Measurements from ENCODE around the gene HSD17B1. TPM values are rescaled to one million over a fixed set of nuclear protein-coding genes. Genes with fewer than 3 reads are reported as not detected.

The HSD17B1 gene
- total and polyA plus RNA-seq, 2 of the 4 experiments (the other 2 are of a cell fraction): 0.72 to 1.4 TPM

DNA sequence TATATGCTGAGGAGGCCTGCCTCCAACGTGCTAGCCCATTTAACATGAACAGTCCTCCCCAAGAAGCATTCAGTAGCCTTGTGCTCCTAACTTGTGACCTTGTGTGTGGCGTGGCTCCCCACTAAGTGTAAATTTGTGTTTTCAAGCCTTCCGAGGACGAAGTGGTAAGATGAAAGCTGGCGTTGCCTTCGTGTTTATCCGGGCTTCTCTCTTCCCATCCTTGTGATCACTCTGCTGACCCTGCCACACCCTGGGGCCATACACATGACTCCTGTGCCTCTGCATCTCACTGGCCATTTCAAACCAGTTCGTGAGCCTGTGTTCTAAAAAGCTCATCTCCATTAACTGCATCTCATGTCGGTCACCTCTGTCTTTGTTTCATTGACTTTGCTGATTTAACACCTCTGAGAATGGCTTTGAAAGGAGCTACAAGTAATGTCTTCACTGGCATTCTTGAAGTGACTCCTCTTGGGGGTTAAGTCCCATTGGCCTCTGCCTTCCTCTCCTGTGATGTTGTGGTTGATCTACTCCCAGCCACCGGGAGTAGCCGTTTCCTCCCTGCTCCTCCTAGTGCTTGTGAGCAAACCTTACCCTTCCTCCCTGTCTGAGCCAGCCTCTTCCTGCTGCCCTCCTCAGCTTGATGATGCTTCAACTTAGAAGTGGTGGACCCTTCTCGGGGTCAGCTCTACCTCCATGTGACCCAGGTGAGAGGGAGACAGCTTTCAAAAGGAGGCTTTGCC, 44.1 kb upstream of the HSD17B1 start:
- Histone ChIP-seq H3K23ac (ENCODE audit: low read depth, low read length) (no peak overlapping the region), H3K9me3 (ENCODE audit: control insufficient read depth, insufficient read depth, low read length) (no peaks in the 10 kb centered on the region), H4K91ac (ENCODE audit: insufficient read depth, low read depth, low read length) (no peak overlapping the region), H3K4me2 (ENCODE audit: low read depth, low read length) (no peak overlapping the region), H2AK5ac (ENCODE audit: low read depth, low read length) (no peak overlapping the region), H3K79me1 (ENCODE audit: low read depth in 1 of 2, low read length in 2 of 2) (peaks cover 0 to 4% of the 10 kb centered on the region in 2 experiments; a peak in 1 of 4 replicates), H3K4me1 (ENCODE audit: control insufficient read depth, insufficient read depth, low read length) (peaks cover 15% of the 10 kb centered on the region), H3K36me3 (ENCODE audit: control insufficient read depth, insufficient read depth, low read length) (peaks cover 26% of the 10 kb centered on the region), H3K4me3 (ENCODE audit: insufficient read depth, low read depth, low read length) (no peak overlapping the region), H2AK9ac (replicated peaks; ENCODE audit: low read depth, low read length, poor library complexity) (no peak overlapping the region), H3K56ac (ENCODE audit: extremely low read depth, insufficient read depth, low read length) (no peak overlapping the region), H2BK15ac (ENCODE audit: low read depth, low read length) (no peak overlapping the region), H3K18ac (ENCODE audit: low read depth, low read length) (no peak overlapping the region), H3K27me3 (ENCODE audit: control insufficient read depth, insufficient read depth, low read length) (no peaks in the 10 kb centered on the region), H3K27ac (ENCODE audit: insufficient read depth, low read length) (no peak overlapping the region), H3K4ac (ENCODE audit: low read depth, low read length) (no peak overlapping the region), H3K9me1 (ENCODE audit: insufficient read depth, low read length) (peaks cover 15% of the 10 kb centered on the region), H2BK20ac (ENCODE audit: low read depth, low read length) (no peak overlapping the region), H2AFZ (replicated peaks; ENCODE audit: low read length, poor library complexity) (no peak overlapping the region), H4K20me1 (ENCODE audit: insufficient read depth, low read length) (no peaks in the 10 kb centered on the region), H3K14ac (replicated peaks; ENCODE audit: low read depth, low read length) (no peak overlapping the region), H3K9ac (ENCODE audit: low read depth, low read length) (no peak overlapping the region), H2BK5ac (ENCODE audit: low read depth, low read length, poor library complexity, severe bottlenecking) (no peak overlapping the region), H4K8ac (ENCODE audit: low read depth in 2 of 2, low read length in 2 of 2) (no peak overlapping the region), H4K5ac (ENCODE audit: low read depth, low read length) (no peak overlapping the region), H2BK120ac (ENCODE audit: low read depth, low read length) (no peak overlapping the region)
- dilution Hi-C loops (cut with HindIII; ENCODE audit: low sequenced_read_pairs, unreplicated experiment) (no loop called here), in situ Hi-C loops (cut with MboI; ENCODE audit: low sequenced_read_pairs) (no loop called here), intact Hi-C loops (cut with micrococcal nuclease) (no loop called here)
- DNase-seq (no peak), ATAC-seq (ENCODE audit: low read depth) (no peak)
- ChIA-PET POLR2A (ENCODE audit: unreplicated experiment) (interaction anchor here (0.6 kb wide), 1 partner anchor 83 kb away, joined by 4 read pairs; no protein-coding TSS in a partner anchor), CTCF (no interaction called here)
- 75% methylated on average over 3 of the region's 12 CpGs; no CpG with 5 or more reads in 1 of the 2 experiments for WGBS, 2 experiments (ENCODE audit: extremely low coverage in 2 of 2, insufficient read length in 1 of 2)
- TF ChIP-seq SMC3 (IDR thresholded peaks at IDR 0.05; ENCODE audit: low read depth, low read length): no peak
- TF ChIP-seq, protein P1, sequence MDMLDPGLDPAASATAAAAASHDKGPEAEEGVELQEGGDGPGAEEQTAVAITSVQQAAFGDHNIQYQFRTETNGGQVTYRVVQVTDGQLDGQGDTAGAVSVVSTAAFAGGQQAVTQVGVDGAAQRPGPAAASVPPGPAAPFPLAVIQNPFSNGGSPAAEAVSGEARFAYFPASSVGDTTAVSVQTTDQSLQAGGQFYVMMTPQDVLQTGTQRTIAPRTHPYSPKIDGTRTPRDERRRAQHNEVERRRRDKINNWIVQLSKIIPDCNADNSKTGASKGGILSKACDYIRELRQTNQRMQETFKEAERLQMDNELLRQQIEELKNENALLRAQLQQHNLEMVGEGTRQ (IDR thresholded peaks at IDR 0.05; ENCODE audit: low read depth, low read length): no peak
- no peak for TF ChIP-seq MXI1 (IDR thresholded peaks at IDR 0.05; ENCODE audit: borderline replicate concordance, low read depth, low read length)
- no peak for TF ChIP-seq POLR2A (IDR thresholded peaks at IDR 0.05; ENCODE audit: low read depth, low read length)
- no peak for TF ChIP-seq RAD21 (IDR thresholded peaks at IDR 0.05; ENCODE audit: low read length)
- TF ChIP-seq FOS (IDR thresholded peaks at IDR 0.05; ENCODE audit: low read depth, low read length): no peak
- TF ChIP-seq CHD1 (IDR thresholded peaks at IDR 0.05; ENCODE audit: low read depth, low read length): no peak
- no peak for TF ChIP-seq MAFK (IDR thresholded peaks at IDR 0.05; ENCODE audit: low read depth, low read length)
- TF ChIP-seq, protein P2, sequence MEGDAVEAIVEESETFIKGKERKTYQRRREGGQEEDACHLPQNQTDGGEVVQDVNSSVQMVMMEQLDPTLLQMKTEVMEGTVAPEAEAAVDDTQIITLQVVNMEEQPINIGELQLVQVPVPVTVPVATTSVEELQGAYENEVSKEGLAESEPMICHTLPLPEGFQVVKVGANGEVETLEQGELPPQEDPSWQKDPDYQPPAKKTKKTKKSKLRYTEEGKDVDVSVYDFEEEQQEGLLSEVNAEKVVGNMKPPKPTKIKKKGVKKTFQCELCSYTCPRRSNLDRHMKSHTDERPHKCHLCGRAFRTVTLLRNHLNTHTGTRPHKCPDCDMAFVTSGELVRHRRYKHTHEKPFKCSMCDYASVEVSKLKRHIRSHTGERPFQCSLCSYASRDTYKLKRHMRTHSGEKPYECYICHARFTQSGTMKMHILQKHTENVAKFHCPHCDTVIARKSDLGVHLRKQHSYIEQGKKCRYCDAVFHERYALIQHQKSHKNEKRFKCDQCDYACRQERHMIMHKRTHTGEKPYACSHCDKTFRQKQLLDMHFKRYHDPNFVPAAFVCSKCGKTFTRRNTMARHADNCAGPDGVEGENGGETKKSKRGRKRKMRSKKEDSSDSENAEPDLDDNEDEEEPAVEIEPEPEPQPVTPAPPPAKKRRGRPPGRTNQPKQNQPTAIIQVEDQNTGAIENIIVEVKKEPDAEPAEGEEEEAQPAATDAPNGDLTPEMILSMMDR (conservative IDR thresholded peaks at IDR 0.05; ENCODE audit: low read depth, low read length): no peak
- no peak for TF ChIP-seq BHLHE40 (IDR thresholded peaks at IDR 0.05; ENCODE audit: low read depth, low read length)
- no peak for TF ChIP-seq CEBPB (IDR thresholded peaks at IDR 0.05; ENCODE audit: low read depth, low read length)
- no peak for TF ChIP-seq NFE2L2 (IDR thresholded peaks at IDR 0.05; ENCODE audit: low read depth, low read length)
- TF ChIP-seq ELK1 (IDR thresholded peaks at IDR 0.05; ENCODE audit: borderline replicate concordance, low read depth, low read length): no peak
- TF ChIP-seq RCOR1 (IDR thresholded peaks at IDR 0.05; ENCODE audit: insufficient replicate concordance, low read length): no peak
- no TSS peak for BruUV-seq (replicated peaks)

Measured in IMR-90 (cell line).